Measurements from ENCODE around the gene PIP5K1C. TPM values are rescaled to one million over a fixed set of nuclear protein-coding genes. Genes with fewer than 3 reads are reported as not detected.

PIP5K1C gene
- total and polyA plus RNA-seq, 9 of the 15 experiments (the other 6 are each of a cell fraction or from before 2014, with no cell fraction given) = 0.38 to 22.1 (median 4.1) TPM

DNA sequence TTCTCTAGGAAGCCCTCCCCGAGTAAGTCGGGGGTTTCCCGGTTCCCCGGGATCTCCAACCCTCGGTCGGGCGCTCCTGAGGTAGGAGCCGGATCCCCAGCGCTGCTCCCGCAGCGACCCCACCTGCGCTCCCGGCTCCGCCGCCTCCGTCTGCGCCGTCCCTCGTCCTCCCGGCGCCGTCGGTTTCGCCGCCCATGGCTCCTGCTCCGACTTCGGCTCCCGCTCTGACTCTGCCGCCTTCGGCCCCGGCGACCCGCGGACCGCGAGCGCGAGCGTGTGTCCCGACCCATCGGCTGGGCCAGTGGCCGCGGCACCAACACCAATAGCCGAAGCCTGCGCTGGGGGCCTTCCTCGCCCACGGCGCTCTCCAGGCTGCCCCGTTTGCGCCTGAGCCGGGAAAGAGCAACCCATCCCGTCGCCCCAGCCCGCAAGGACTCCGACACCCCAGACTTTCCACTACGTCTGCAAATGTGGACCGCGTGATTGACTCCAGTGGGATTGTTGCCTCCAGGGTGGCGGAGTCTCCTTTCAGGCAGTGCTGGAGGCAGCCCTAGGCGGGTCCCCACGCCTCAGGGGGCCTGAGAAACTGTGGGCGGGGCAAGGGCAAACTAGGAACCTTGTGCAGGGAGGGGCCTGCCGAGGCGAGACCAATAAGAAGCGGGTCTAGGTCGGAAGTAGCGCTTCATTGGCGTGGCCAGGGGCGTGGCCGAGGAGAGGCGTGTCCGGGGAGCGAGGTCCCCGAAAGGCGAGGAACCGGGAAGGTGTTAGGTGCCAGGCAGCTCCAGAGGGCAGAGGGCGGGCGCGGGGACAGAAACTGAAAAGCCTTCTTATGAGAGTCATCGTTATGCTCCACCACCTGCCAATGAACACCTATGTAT, 73.6 kb downstream of the PIP5K1C start, which contains the start of gene CACTIN (continued):
- TF ChIP-seq, protein P1, sequence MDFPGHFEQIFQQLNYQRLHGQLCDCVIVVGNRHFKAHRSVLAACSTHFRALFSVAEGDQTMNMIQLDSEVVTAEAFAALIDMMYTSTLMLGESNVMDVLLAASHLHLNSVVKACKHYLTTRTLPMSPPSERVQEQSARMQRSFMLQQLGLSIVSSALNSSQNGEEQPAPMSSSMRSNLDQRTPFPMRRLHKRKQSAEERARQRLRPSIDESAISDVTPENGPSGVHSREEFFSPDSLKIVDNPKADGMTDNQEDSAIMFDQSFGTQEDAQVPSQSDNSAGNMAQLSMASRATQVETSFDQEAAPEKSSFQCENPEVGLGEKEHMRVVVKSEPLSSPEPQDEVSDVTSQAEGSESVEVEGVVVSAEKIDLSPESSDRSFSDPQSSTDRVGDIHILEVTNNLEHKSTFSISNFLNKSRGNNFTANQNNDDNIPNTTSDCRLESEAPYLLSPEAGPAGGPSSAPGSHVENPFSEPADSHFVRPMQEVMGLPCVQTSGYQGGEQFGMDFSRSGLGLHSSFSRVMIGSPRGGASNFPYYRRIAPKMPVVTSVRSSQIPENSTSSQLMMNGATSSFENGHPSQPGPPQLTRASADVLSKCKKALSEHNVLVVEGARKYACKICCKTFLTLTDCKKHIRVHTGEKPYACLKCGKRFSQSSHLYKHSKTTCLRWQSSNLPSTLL (IDR thresholded peaks at IDR 0.05) = no peak
- TF ChIP-seq KDM5B (IDR thresholded peaks at IDR 0.05; ENCODE audit: insufficient replicate concordance, low read depth, low read length) = peak; percentile 79
- no peak for TF ChIP-seq ZNF146 (CRISPR knock-in tag; IDR thresholded peaks at IDR 0.05; ENCODE audit: unreplicated experiment)
- no peak for TF ChIP-seq ZNF764 (CRISPR knock-in tag; IDR thresholded peaks at IDR 0.05; ENCODE audit: low read depth)
- TF ChIP-seq, protein P2, sequence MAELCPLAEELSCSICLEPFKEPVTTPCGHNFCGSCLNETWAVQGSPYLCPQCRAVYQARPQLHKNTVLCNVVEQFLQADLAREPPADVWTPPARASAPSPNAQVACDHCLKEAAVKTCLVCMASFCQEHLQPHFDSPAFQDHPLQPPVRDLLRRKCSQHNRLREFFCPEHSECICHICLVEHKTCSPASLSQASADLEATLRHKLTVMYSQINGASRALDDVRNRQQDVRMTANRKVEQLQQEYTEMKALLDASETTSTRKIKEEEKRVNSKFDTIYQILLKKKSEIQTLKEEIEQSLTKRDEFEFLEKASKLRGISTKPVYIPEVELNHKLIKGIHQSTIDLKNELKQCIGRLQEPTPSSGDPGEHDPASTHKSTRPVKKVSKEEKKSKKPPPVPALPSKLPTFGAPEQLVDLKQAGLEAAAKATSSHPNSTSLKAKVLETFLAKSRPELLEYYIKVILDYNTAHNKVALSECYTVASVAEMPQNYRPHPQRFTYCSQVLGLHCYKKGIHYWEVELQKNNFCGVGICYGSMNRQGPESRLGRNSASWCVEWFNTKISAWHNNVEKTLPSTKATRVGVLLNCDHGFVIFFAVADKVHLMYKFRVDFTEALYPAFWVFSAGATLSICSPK (IDR thresholded peaks at IDR 0.05; ENCODE audit: borderline replicate concordance) = no peak
- no peak for TF ChIP-seq ADNP (tag; IDR thresholded peaks at IDR 0.05)
- TF ChIP-seq MCM5 (IDR thresholded peaks at IDR 0.05; ENCODE audit: low read depth) = no peak
- TF ChIP-seq ZNF232 (CRISPR knock-in tag; IDR thresholded peaks at IDR 0.05) = peak; percentile 75; the same call in 1 of the 2 replicates
- no peak for TF ChIP-seq BCL6 (CRISPR knock-in tag; IDR thresholded peaks at IDR 0.05)
- TF ChIP-seq SPI1 (IDR thresholded peaks at IDR 0.05; ENCODE audit: borderline replicate concordance, low read depth, low read length) = no peak
- TF ChIP-seq, protein P3, sequence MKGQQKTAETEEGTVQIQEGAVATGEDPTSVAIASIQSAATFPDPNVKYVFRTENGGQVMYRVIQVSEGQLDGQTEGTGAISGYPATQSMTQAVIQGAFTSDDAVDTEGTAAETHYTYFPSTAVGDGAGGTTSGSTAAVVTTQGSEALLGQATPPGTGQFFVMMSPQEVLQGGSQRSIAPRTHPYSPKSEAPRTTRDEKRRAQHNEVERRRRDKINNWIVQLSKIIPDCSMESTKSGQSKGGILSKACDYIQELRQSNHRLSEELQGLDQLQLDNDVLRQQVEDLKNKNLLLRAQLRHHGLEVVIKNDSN (CRISPR knock-in tag; IDR thresholded peaks at IDR 0.05) = peak; percentile 46; the same call in 1 of the 2 replicates
- no peak for TF ChIP-seq SMAD1 (IDR thresholded peaks at IDR 0.05; ENCODE audit: low read depth, low read length, partially characterized antibody)
- no peak for TF ChIP-seq POLR2H (tag; IDR thresholded peaks at IDR 0.05; ENCODE audit: low read depth)
- TF ChIP-seq, protein P4, sequence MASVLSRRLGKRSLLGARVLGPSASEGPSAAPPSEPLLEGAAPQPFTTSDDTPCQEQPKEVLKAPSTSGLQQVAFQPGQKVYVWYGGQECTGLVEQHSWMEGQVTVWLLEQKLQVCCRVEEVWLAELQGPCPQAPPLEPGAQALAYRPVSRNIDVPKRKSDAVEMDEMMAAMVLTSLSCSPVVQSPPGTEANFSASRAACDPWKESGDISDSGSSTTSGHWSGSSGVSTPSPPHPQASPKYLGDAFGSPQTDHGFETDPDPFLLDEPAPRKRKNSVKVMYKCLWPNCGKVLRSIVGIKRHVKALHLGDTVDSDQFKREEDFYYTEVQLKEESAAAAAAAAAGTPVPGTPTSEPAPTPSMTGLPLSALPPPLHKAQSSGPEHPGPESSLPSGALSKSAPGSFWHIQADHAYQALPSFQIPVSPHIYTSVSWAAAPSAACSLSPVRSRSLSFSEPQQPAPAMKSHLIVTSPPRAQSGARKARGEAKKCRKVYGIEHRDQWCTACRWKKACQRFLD (CRISPR knock-in tag; IDR thresholded peaks at IDR 0.05) = peak; percentile 74
- no peak for TF ChIP-seq ZNF165 (CRISPR knock-in tag; IDR thresholded peaks at IDR 0.05; ENCODE audit: borderline replicate concordance)
- TF ChIP-seq CREB1 (IDR thresholded peaks at IDR 0.05) = peak; percentile 56
- TF ChIP-seq CREB1 (CRISPR knock-in tag; IDR thresholded peaks at IDR 0.05) = peak; percentile 80
- TF ChIP-seq ARHGAP35 (IDR thresholded peaks at IDR 0.05; ENCODE audit: partially characterized antibody) = no peak
- no peak for TF ChIP-seq MEIS2 (IDR thresholded peaks at IDR 0.05; ENCODE audit: partially characterized antibody)
- TF ChIP-seq, protein P5, sequence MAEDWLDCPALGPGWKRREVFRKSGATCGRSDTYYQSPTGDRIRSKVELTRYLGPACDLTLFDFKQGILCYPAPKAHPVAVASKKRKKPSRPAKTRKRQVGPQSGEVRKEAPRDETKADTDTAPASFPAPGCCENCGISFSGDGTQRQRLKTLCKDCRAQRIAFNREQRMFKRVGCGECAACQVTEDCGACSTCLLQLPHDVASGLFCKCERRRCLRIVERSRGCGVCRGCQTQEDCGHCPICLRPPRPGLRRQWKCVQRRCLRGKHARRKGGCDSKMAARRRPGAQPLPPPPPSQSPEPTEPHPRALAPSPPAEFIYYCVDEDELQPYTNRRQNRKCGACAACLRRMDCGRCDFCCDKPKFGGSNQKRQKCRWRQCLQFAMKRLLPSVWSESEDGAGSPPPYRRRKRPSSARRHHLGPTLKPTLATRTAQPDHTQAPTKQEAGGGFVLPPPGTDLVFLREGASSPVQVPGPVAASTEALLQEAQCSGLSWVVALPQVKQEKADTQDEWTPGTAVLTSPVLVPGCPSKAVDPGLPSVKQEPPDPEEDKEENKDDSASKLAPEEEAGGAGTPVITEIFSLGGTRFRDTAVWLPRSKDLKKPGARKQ (CRISPR knock-in tag; IDR thresholded peaks at IDR 0.05) = no peak
